ENCODE measurements around the gene SSU72.

- TF ChIP-seq CTCF (IDR thresholded peaks at IDR 0.05) = no peak
- no peak for TF ChIP-seq SIN3A (IDR thresholded peaks at IDR 0.05; ENCODE audit: borderline replicate concordance, low read depth, low read length)
- TF ChIP-seq TEAD4 (IDR thresholded peaks at IDR 0.05; ENCODE audit: borderline replicate concordance, insufficient read depth) = no peak
- TF ChIP-seq FOSL2 (IDR thresholded peaks at IDR 0.05; ENCODE audit: borderline replicate concordance, low read depth) = no peak
- no peak for TF ChIP-seq GABPA (IDR thresholded peaks at IDR 0.05; ENCODE audit: low read depth)
- no peak for TF ChIP-seq MEF2A (IDR thresholded peaks at IDR 0.05; ENCODE audit: borderline replicate concordance, low read depth)
Observed at GRCh38 chr1:1540090-1540817, 34.4 kb downstream of the SSU72 start, which contains the start of gene TMEM240.

Data from SK-N-SH (cell line).